Measurements from ENCODE around the gene CDC42EP1.
"Not testable (repeated sequence)": the region's sequence is repeated elsewhere in the genome, so short reads cannot be mapped to it uniquely, and the experiment has no call there.

The CDC42EP1 gene

GRCh38 chr22:37581504-37581903 is 21.2 kb downstream of the CDC42EP1 start:
- no peak for DNase-seq (ENCODE audit: low spot score)

- DNase-seq (ENCODE audit: low spot score): no peak
These were observed 22.2 kb downstream of the CDC42EP1 start for GRCh38 chr22:37582526-37582925.

GRCh38 chr22:37588546-37589215 is 28.4 kb downstream of the CDC42EP1 start:
- DNase-seq (ENCODE audit: low spot score): no peak

- DNase-seq (ENCODE audit: low spot score): no peak
These were observed 29.4 kb downstream of the CDC42EP1 start for GRCh38 chr22:37589636-37590035.

- not testable (repeated sequence) for DNase-seq (ENCODE audit: low spot score)
These were observed 30.8 kb downstream of the CDC42EP1 start for GRCh38 chr22:37591081-37591480.

- DNase-seq (ENCODE audit: low spot score): no peak
These were observed 31.6 kb downstream of the CDC42EP1 start for GRCh38 chr22:37591823-37592404.

GRCh38 chr22:37594237-37594636 is 34.0 kb downstream of the CDC42EP1 start:
- DNase-seq (ENCODE audit: low spot score): no peak

- DNase-seq (ENCODE audit: low spot score): no peak
These were observed 38.9 kb downstream of the CDC42EP1 start for GRCh38 chr22:37599153-37599552.

- no peak for DNase-seq (ENCODE audit: low spot score)
These were observed 40.9 kb downstream of the CDC42EP1 start for GRCh38 chr22:37601203-37601539.

- DNase-seq (ENCODE audit: low spot score): peak; percentile 86
These were observed 41.5 kb downstream of the CDC42EP1 start for GRCh38 chr22:37601540-37602442.

- not testable (repeated sequence) for DNase-seq (ENCODE audit: low spot score)
These were observed 42.4 kb downstream of the CDC42EP1 start for GRCh38 chr22:37602546-37603277.

- no peak for DNase-seq (ENCODE audit: low spot score)
These were observed 43.8 kb downstream of the CDC42EP1 start for GRCh38 chr22:37604074-37604473.

GRCh38 chr22:37604875-37605274 is 44.6 kb downstream of the CDC42EP1 start:
- no peak for DNase-seq (ENCODE audit: low spot score)

GRCh38 chr22:37607010-37607934 is 47.0 kb downstream of the CDC42EP1 start:
- DNase-seq (ENCODE audit: low spot score): peak; percentile 90

- DNase-seq (ENCODE audit: low spot score): peak; percentile 12
These were observed 47.7 kb downstream of the CDC42EP1 start for GRCh38 chr22:37607935-37608476.

- peak; percentile 97 for DNase-seq (ENCODE audit: low spot score)
These were observed 48.4 kb downstream of the CDC42EP1 start, which contains the start of gene GGA1 for GRCh38 chr22:37608477-37609239. Gene GGA1, plus strand, starts transcription at chr22:37608834. Its CDS starts 27 bp downstream, at chr22:37608861.

- peak; percentile 23 for DNase-seq (ENCODE audit: low spot score)
These were observed 49.2 kb downstream of the CDC42EP1 start for GRCh38 chr22:37609240-37610152.

GRCh38 chr22:37610153-37610475 is 49.8 kb downstream of the CDC42EP1 start:
- DNase-seq (ENCODE audit: low spot score): not testable (repeated sequence)

Data from iPS-NIHi11 (cell line).